C4-2B (cell line): ENCODE results near the gene RAB23.

Source experiments
- CTCF ChIP-seq: fragments of 450-650 bp; conservative IDR thresholded peaks from 2 replicates; pipeline ENCODE4 v1.5.1; 2017; ENCODE audit warnings: mild to moderate bottlenecking
- ZFX ChIP-seq: fragments of 450-650 bp; IDR thresholded peaks from 2 replicates; pipeline ENCODE4 v1.6.1; 2017

GRCh38 chr6:57263739-57264138, 41.6 kb upstream of the RAB23 start:
- no peak for TF ChIP-seq CTCF
- TF ChIP-seq ZFX: no peak
